Uterus (tissue), 4 donors: ENCODE results near the gene NHLRC2. TPM values are rescaled to one million over a fixed set of nuclear protein-coding genes. Genes with fewer than 3 reads are reported as not detected.

Source experiments
- DNase-seq, 2 donors: peaks; one replicate each; pipeline ENCODE4 v3.0.0-alpha.2; 2019 to 2020
- H3K27ac ChIP-seq, 2 donors: fragments of 200-600 bp; sonication (generic); 1 replicate in 1 of 2; 2 replicates in 1 of 2; pipeline ENCODE4 v1.5.1; 2016 to 2018
- H3K27me3 ChIP-seq, 2 donors: fragments of 200-600 bp; sonication (generic); one replicate each; pipeline ENCODE4 v1.5.1; 2018 to 2019; ENCODE audit warnings: control low read depth in 1 of 2
- H3K36me3 ChIP-seq, 2 donors: fragments of 200-600 bp; sonication (generic); one replicate each; pipeline ENCODE4 v1.5.1; 2019; ENCODE audit warnings: control low read depth in 1 of 2
- H3K4me1 ChIP-seq, 2 donors: fragments of 200-600 bp; sonication (generic); one replicate each; pipeline ENCODE4 v1.5.1; 2018 to 2019; ENCODE audit warnings: control low read depth in 1 of 2
- H3K4me3 ChIP-seq, 2 donors: fragments of 200-600 bp; sonication (generic); 1 replicate in 1 of 2; 2 replicates in 1 of 2; pipeline ENCODE4 v1.5.1; 2018 to 2019; ENCODE audit warnings: mild to moderate bottlenecking in 1 of 2
- H3K9me3 ChIP-seq, 2 donors: fragments of 200-600 bp; sonication (generic); one replicate each; pipeline ENCODE4 v1.5.1; 2019; ENCODE audit warnings: control low read depth in 1 of 2
- CTCF ChIP-seq, 4 experiments: fragments of 200-600 bp in 2 of 4; fragments of 450-650 bp in 2 of 4; sonication (generic) in 2 of 4; IDR thresholded peaks; one replicate each; pipeline ENCODE4 v1.5.1; 2016 to 2019; ENCODE audit warnings: antibody characterized with exemption in 4 of 4, mild to moderate bottlenecking in 2 of 4, moderate library complexity in 1 of 4
- POLR2A ChIP-seq, 2 donors: fragments of 450-650 bp; IDR thresholded peaks; one replicate each; pipeline ENCODE4 v1.6.1; 2016; ENCODE audit warnings: antibody characterized with exemption in 2 of 2, mild to moderate bottlenecking in 1 of 2, moderate library complexity in 1 of 2
- intact Hi-C: fragments of 100-400 bp; cut with DNase I; formaldehyde crosslinking; loops from one replicate; pipeline ENCODE4 v1.15.1; 2023; ENCODE audit warnings: low total_unique reads
- total RNA-seq, 4 donors: library from RNA; depleted of rRNA in 3 of 4; stranded (reverse); fragments of >200 nt in 3 of 4; gene quantifications; one replicate each; pipeline versions ENCODE4 v1.1.0 to v1.2.4, GENCODE V29; 2014 to 2023
- donor health status: DM: yes; HTN: yes; CAD: no.

The NHLRC2 gene
- total RNA-seq, 4 donors from 2014 or later = 9.0 to 70.3 (median 37.1) TPM

DNA sequence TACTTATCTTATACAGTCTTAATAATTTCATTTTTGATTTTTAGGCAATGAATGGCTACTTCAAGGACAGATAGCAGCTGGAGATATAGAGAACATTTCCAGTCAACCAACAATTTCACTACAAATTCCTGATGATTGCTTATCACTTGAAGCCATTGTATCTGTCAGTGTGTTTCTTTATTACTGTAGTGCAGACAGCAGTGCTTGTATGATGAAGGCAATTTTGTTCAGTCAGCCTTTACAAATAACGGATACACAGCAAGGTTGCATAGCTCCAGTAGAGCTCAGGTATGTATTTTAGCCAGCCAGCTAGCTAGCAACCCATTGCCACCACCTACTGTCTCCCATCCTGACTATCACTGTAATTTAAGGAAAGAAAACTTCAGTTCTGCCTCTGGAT lies 53.8 kb downstream of the NHLRC2 start:
- TF ChIP-seq POLR2A (IDR thresholded peaks at IDR 0.05) (no peak), CTCF (IDR thresholded peaks at IDR 0.05) (no peak)
- H3K27ac ChIP-seq = no peak overlapping the region
- no peaks in the 10 kb centered on the region for H3K4me1 ChIP-seq
- H3K4me3 ChIP-seq = no peak overlapping the region
- no peaks in the 10 kb centered on the region for H3K27me3 ChIP-seq
- DNase-seq = no peak
- H3K9me3 ChIP-seq = no peaks in the 10 kb centered on the region
- intact Hi-C loops = no loop called here
- no peaks in the 10 kb centered on the region for H3K36me3 ChIP-seq

- H3K9me3 ChIP-seq = no peaks in the 10 kb centered on the region
- no peaks in the 10 kb centered on the region for H3K4me1 ChIP-seq
- H3K27me3 ChIP-seq = no peaks in the 10 kb centered on the region
- no peak for DNase-seq
- intact Hi-C loops = no loop called here
- H3K4me3 ChIP-seq = no peak overlapping the region
- no peaks in the 10 kb centered on the region for H3K36me3 ChIP-seq
- H3K27ac ChIP-seq = no peak overlapping the region
- TF ChIP-seq POLR2A (IDR thresholded peaks at IDR 0.05) (no peak), CTCF (IDR thresholded peaks at IDR 0.05) (no peak)
Measured at GRCh38 chr10:113911113-113911512, 56.7 kb downstream of the NHLRC2 start.

GRCh38 chr10:113911839-113912238 lies 57.4 kb downstream of the NHLRC2 start:
- intact Hi-C loops = no loop called here
- no peaks in the 10 kb centered on the region for H3K36me3 ChIP-seq
- no peaks in the 10 kb centered on the region for H3K4me1 ChIP-seq
- no peak for TF ChIP-seq POLR2A (IDR thresholded peaks at IDR 0.05)
- no peak for TF ChIP-seq CTCF (IDR thresholded peaks at IDR 0.05)
- no peaks in the 10 kb centered on the region for H3K27me3 ChIP-seq
- H3K9me3 ChIP-seq = no peaks in the 10 kb centered on the region
- H3K27ac ChIP-seq = no peak overlapping the region
- H3K4me3 ChIP-seq = no peak overlapping the region
- DNase-seq = no peak

DNA sequence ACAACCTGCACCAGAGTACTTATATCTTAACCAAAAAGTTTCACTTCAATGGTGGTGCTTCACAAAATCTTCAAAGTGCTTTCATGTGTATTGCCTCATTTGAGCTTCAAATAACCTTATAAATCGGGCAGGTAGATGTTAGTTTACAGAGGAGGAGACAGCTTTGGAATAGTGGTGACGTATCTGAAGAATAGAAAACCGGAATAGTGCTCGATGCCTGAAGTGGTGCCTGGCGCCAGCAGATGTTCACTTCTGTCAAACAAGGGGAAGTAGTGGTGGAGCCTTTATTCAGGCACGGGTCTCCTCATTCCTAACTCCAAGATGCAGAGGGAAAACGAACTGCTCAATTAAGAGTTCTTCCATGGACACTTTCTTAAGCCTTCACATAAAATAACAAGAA lies 58.1 kb downstream of the NHLRC2 start:
- TF ChIP-seq CTCF (IDR thresholded peaks at IDR 0.05) (no peak), POLR2A (IDR thresholded peaks at IDR 0.05) (no peak)
- H3K4me3 ChIP-seq = no peak overlapping the region
- H3K27me3 ChIP-seq = no peaks in the 10 kb centered on the region
- DNase-seq = no peak
- H3K9me3 ChIP-seq = no peaks in the 10 kb centered on the region
- intact Hi-C loops = no loop called here
- H3K36me3 ChIP-seq = no peaks in the 10 kb centered on the region
- H3K4me1 ChIP-seq = no peaks in the 10 kb centered on the region
- no peak overlapping the region for H3K27ac ChIP-seq

DNA sequence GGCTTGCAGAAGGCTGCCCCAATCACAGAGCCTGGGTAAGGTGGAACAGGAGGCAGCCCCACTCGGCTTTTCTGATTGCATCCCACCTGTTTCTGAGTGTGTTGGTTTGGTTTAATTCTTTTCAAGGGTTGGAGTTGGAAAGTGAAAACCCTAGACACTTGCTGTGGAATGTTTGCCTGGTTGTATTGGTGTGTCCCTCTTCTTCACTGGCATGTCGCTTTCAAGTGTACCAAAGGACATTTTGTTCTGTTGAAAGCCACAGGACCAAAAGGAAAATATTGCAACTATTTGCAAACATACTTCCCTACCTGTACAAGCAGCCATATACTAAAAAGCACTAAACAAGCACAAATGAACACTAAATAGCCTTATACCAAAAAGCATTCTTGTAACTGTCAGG lies 60.5 kb downstream of the NHLRC2 start:
- no peaks in the 10 kb centered on the region for H3K36me3 ChIP-seq
- DNase-seq = no peak
- TF ChIP-seq POLR2A (IDR thresholded peaks at IDR 0.05) (no peak), CTCF (IDR thresholded peaks at IDR 0.05) (no peak)
- no peaks in the 10 kb centered on the region for H3K4me1 ChIP-seq
- H3K27ac ChIP-seq = no peak overlapping the region
- no peak overlapping the region for H3K4me3 ChIP-seq
- intact Hi-C loops = no loop called here
- no peaks in the 10 kb centered on the region for H3K27me3 ChIP-seq
- no peaks in the 10 kb centered on the region for H3K9me3 ChIP-seq
